GM12891 (cell line): ENCODE data around the gene MED23.

Experiments
- POLR2A ChIP-seq: IDR thresholded peaks from 2 replicates; pipeline ENCODE4 v1.6.1; 2011; ENCODE audit warnings: low read depth, low read length, control low read depth
- POLR2AphosphoS5 ChIP-seq: IDR thresholded peaks from 2 replicates; pipeline ENCODE4 v1.6.1; 2011; ENCODE audit warnings: low read depth, low read length, control low read depth
- TAF1 ChIP-seq: IDR thresholded peaks from 2 replicates; pipeline ENCODE4 v1.6.1; 2011; ENCODE audit warnings: low read depth, low read length, control low read depth

DNA sequence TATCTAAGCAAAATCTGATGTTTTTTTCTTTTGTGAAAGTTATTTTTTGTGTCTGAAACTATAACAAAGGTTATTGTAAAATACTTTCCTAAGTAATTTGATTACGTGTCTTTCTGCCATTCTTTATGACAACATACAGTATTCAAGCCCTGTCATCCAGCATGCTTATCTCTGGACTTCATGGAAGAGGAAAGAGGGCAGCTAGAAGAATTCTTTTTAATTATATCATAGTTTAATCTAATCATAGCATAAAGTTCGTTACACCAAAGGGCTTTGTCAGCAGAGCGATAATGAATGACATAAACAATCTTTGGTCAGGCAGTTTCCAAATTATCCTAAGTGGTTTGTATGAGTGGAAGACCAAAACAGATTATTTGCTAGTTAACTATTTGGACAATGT lies 12.5 kb upstream of the MED23 start:
- TF ChIP-seq POLR2A: no peak
- no peak for TF ChIP-seq TAF1
- no peak for TF ChIP-seq POLR2AphosphoS5
